ENCODE data around the gene KSR1. TPM values are rescaled to one million over a fixed set of nuclear protein-coding genes. Genes with fewer than 3 reads are reported as not detected.

Gene KSR1
- total and polyA plus RNA-seq, 8 donors = 2.7 to 32.1 (median 13.6) TPM

- no peak overlapping the region for H3K27ac ChIP-seq
- no peak for DNase-seq
- intact Hi-C loops (cut with DNase I; ENCODE audit: low total_unique reads) = no loop called here
- 87 to 91% (median 89%) methylated on average over 7 to 9 of the region's 9 CpGs for WGBS, 5 donors
- H3K4me1 ChIP-seq = no peaks in the 10 kb centered on the region
- no peaks in the 10 kb centered on the region for H3K27me3 ChIP-seq
- TF ChIP-seq CTCF (IDR thresholded peaks at IDR 0.05) (no peak), POLR2AphosphoS5 (IDR thresholded peaks at IDR 0.05) (no peak), EP300 (IDR thresholded peaks at IDR 0.05) (no peak), POLR2A (IDR thresholded peaks at IDR 0.05) (no peak)
- H3K36me3 ChIP-seq = no peaks in the 10 kb centered on the region
- no peak overlapping the region for H3K4me3 ChIP-seq
- no peaks in the 10 kb centered on the region for H3K9me3 ChIP-seq
Measured at GRCh38 chr17:27428781-27429505, 27.3 kb upstream of the KSR1 start.

- H3K27me3 ChIP-seq = no peaks in the 10 kb centered on the region
- TF ChIP-seq POLR2AphosphoS5 (IDR thresholded peaks at IDR 0.05) (no peak), CTCF (IDR thresholded peaks at IDR 0.05) (no peak), POLR2A (IDR thresholded peaks at IDR 0.05) (no peak), EP300 (IDR thresholded peaks at IDR 0.05) (no peak)
- intact Hi-C loops (cut with DNase I; ENCODE audit: low total_unique reads) = no loop called here
- no peak overlapping the region for H3K4me3 ChIP-seq
- no peaks in the 10 kb centered on the region for H3K4me1 ChIP-seq
- 79 to 88% (median 83%) methylated on average over 6 to 21 of the region's 21 CpGs for WGBS, 5 donors
- H3K36me3 ChIP-seq = no peaks in the 10 kb centered on the region
- DNase-seq = no peak
- no peaks in the 10 kb centered on the region for H3K9me3 ChIP-seq
- H3K27ac ChIP-seq = no peak overlapping the region
Measured at GRCh38 chr17:27429666-27430382, 26.4 kb upstream of the KSR1 start.

- TF ChIP-seq CTCF (IDR thresholded peaks at IDR 0.05) = no peak
- no peak for TF ChIP-seq POLR2AphosphoS5 (IDR thresholded peaks at IDR 0.05)
- no peak for TF ChIP-seq POLR2A (IDR thresholded peaks at IDR 0.05)
- no peak for TF ChIP-seq EP300 (IDR thresholded peaks at IDR 0.05)
- WGBS, 5 donors = 76 to 100% (median 82%) methylated on average over 3 to 7 of the region's 7 CpGs
- no peak overlapping the region for H3K4me3 ChIP-seq
- DNase-seq = no peak
- H3K27me3 ChIP-seq = no peaks in the 10 kb centered on the region
- H3K9me3 ChIP-seq = no peaks in the 10 kb centered on the region
- no peaks in the 10 kb centered on the region for H3K36me3 ChIP-seq
- intact Hi-C loops (cut with DNase I; ENCODE audit: low total_unique reads) = no loop called here
- no peak overlapping the region for H3K27ac ChIP-seq
- no peaks in the 10 kb centered on the region for H3K4me1 ChIP-seq
Measured at GRCh38 chr17:27430383-27430840, 25.8 kb upstream of the KSR1 start.

DNA sequence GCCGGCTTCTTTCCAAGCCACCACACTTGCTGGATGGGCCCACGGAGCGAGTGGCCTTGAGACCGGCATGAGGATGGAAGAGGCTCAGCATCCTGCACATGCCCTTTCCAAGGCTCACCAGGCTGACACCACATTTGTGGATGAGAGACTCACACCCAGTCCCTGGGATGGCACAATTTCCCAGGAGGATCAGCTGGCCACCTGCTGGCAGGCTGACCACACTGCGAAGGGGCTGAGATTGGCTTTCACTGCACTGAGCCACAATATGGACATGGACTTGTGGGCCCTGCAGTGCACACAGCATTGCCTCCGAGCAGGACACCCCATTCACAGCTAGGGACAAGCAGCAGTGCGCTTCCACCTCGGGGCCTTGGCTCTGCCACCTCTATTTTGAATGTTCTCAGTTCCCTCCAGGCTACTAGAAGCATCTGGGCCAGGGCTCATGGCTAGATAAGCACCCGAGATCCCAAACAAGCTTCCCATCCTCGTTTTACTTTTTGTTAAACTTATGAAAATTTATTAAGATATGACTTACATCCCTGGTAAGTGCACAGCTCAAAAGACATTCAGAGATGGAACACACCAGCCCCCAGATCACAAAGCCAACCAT is 25.3 kb upstream of the KSR1 start:
- H3K9me3 ChIP-seq = no peaks in the 10 kb centered on the region
- no peak overlapping the region for H3K27ac ChIP-seq
- no peak overlapping the region for H3K4me3 ChIP-seq
- 76 to 84% (median 78%) methylated on average over 7 to 10 of the region's 10 CpGs for WGBS, 5 donors
- peak; percentile 31 to 53 for DNase-seq
- no peaks in the 10 kb centered on the region for H3K36me3 ChIP-seq
- TF ChIP-seq EP300 (IDR thresholded peaks at IDR 0.05) = no peak
- no peak for TF ChIP-seq POLR2A (IDR thresholded peaks at IDR 0.05)
- no peak for TF ChIP-seq POLR2AphosphoS5 (IDR thresholded peaks at IDR 0.05)
- peak in 5 of 7 experiments; percentile 28 to 43 (median 34) for TF ChIP-seq CTCF (IDR thresholded peaks at IDR 0.05)
- intact Hi-C loops (cut with DNase I; ENCODE audit: low total_unique reads) = no loop called here
- H3K27me3 ChIP-seq = no peaks in the 10 kb centered on the region
- no peaks in the 10 kb centered on the region for H3K4me1 ChIP-seq
